ENCODE measurements around the gene NR1H3. TPM values are rescaled to one million over a fixed set of nuclear protein-coding genes. Genes with fewer than 3 reads are reported as not detected.
"Not testable (repeated sequence)": the region's sequence is repeated elsewhere in the genome, so short reads cannot be mapped to it uniquely, and the experiment has no call there.

Gene NR1H3
- 10 to 100 TPM; 52.8 to 55.2 TPM for total RNA-seq
- 10 to 100 TPM; 56.0 to 57.3 TPM for polyA plus RNA-seq

- H3K4me1 ChIP-seq (ENCODE audit: control insufficient read depth in 4 of 4, insufficient read depth in 4 of 4, low read length in 3 of 4), result peaks cover 14 to 58% (median 47%) of the 10 kb centered on the region in 4 donors
- peaks cover 0 to 8% (median 5%) of the 10 kb centered on the region in 4 donors for H3K36me3 ChIP-seq (ENCODE audit: control insufficient read depth in 4 of 4, insufficient read depth in 3 of 4, low read depth in 1 of 4, low read length in 3 of 4)
- DNase-seq (ENCODE audit: low spot score), result peak; percentile 65
- H3K4me3 ChIP-seq (ENCODE audit: low read depth in 1 of 3, low read length in 3 of 3), result peak within 1 kb of the TSS; percentile 53 to 65 (median 59)
- H3K27ac ChIP-seq (ENCODE audit: low read depth in 1 of 2, low read length in 2 of 2), result peak within 1 kb of the TSS; percentile 86 to 89
- H3K9ac ChIP-seq (ENCODE audit: low read depth in 1 of 2, low read length in 2 of 2), result peak within 1 kb of the TSS; percentile 45 to 66
- WGBS, result 7% methylated on average over 15 of the region's 15 CpGs
- TF ChIP-seq RAD21 (IDR thresholded peaks at IDR 0.05) (peak; percentile 54 to 69), YY1 (IDR thresholded peaks at IDR 0.05) (peak; percentile 85), JUND (IDR thresholded peaks at IDR 0.05) (peak in 1 of 2 donors; percentile 49), RXRA (IDR thresholded peaks at IDR 0.05) (peak; percentile 89 to 91), REST (IDR thresholded peaks at IDR 0.05) (no peak), FOXA2 (IDR thresholded peaks at IDR 0.05) (peak; percentile 9), FOXA1 (IDR thresholded peaks at IDR 0.05) (peak; percentile 39), MAX (IDR thresholded peaks at IDR 0.05) (peak; percentile 75), TAF1 (conservative IDR thresholded peaks at IDR 0.05) (peak; percentile 16), ATF3 (IDR thresholded peaks at IDR 0.05) (peak; percentile 49), CTCF (IDR thresholded peaks at IDR 0.05; ENCODE audit: low read depth, low read length, missing input control) (peak; percentile 39), ZBTB33 (IDR thresholded peaks at IDR 0.05) (peak; percentile 64), HNF4G (IDR thresholded peaks at IDR 0.05) (peak; percentile 46), NR2F2 (IDR thresholded peaks at IDR 0.05) (peak; percentile 71), HNF4A (conservative IDR thresholded peaks at IDR 0.05) (peak; percentile 85 to 87), SP1 (IDR thresholded peaks at IDR 0.05) (peak; percentile 86), GABPA (IDR thresholded peaks at IDR 0.05 in 1 of 2, conservative IDR thresholded peaks at IDR 0.05 in 1 of 2) (peak in 1 of 2 donors; percentile 66), EGR1 (IDR thresholded peaks at IDR 0.05; ENCODE audit: low read depth in 2 of 2) (peak; percentile 19 to 52)
- no peaks in the 10 kb centered on the region for H3K9me3 ChIP-seq (ENCODE audit: control insufficient read depth in 4 of 4, low read length in 3 of 4)
- H3K27me3 ChIP-seq (ENCODE audit: control insufficient read depth in 4 of 4, insufficient read depth in 4 of 4, low read length in 3 of 4), result no peaks in the 10 kb centered on the region
Observed at GRCh38 chr11:47257517-47258316, at the start of gene NR1H3. NR1H3 (plus strand) TSS chr11:47257996; CDS start chr11:47259217, 1,221 bp downstream.

- not testable (repeated sequence) for DNase-seq (ENCODE audit: low spot score); H3K27me3 ChIP-seq (ENCODE audit: control insufficient read depth in 4 of 4, insufficient read depth in 4 of 4, low read length in 3 of 4); H3K9me3 ChIP-seq (ENCODE audit: control insufficient read depth in 4 of 4, low read length in 3 of 4); H3K36me3 ChIP-seq (ENCODE audit: control insufficient read depth in 4 of 4, insufficient read depth in 3 of 4, low read depth in 1 of 4, low read length in 3 of 4); H3K4me3 ChIP-seq (ENCODE audit: low read depth in 1 of 3, low read length in 3 of 3); H3K27ac ChIP-seq (ENCODE audit: low read depth in 1 of 2, low read length in 2 of 2); H3K4me1 ChIP-seq (ENCODE audit: control insufficient read depth in 4 of 4, insufficient read depth in 4 of 4, low read length in 3 of 4); H3K9ac ChIP-seq (ENCODE audit: low read depth in 1 of 2, low read length in 2 of 2)
- WGBS, result 79% methylated on average over 13 of the region's 13 CpGs
Observed at GRCh38 chr11:47208008-47208552, 49.7 kb upstream of the NR1H3 start.

Data from liver (tissue), 9 donors.